ENCODE results near the gene KLRC2.
"Not testable (repeated sequence)": the region's sequence is repeated elsewhere in the genome, so short reads cannot be mapped to it uniquely, and the experiment has no call there.

KLRC2 gene

GRCh38 chr12:10435816-10436215, at the start of gene KLRC2:
TSS of gene KLRC2 (minus strand) at chr12:10436010. CDS start at chr12:10435986, 24 bp downstream.
- not testable (repeated sequence) for DNase-seq (ENCODE audit: low read depth)

GRCh38 chr12:10481901-10482300, 46.1 kb upstream of the KLRC2 start:
- peak; percentile 7 for DNase-seq (ENCODE audit: low read depth)

GRCh38 chr12:10472808-10473207, 37.0 kb upstream of the KLRC2 start:
- DNase-seq (ENCODE audit: low read depth) = not testable (repeated sequence)

- DNase-seq (ENCODE audit: low read depth) = no peak
Measured at GRCh38 chr12:10469701-10470100, 33.9 kb upstream of the KLRC2 start.

DNA sequence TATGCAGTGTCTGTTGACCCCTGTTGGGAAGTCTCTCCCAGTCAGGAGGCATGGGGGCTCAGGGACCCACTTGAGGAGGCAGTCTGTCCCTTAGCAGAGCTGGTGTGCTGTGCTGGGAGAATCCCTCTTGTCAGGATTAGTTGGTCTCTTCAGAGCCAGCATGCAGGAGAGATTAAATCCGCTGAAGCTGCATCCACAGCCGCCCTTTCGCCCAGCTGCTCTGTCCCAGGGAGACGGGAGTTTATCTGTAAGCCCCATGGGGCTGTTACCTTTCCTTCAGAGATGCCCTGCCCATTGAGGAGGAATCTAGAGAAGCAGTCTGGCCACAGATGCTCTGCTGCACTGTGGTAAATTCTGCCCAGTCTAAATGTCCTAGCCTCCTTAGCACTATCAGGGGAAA, 30.5 kb upstream of the KLRC2 start:
- DNase-seq (ENCODE audit: low read depth) = no peak

DNA sequence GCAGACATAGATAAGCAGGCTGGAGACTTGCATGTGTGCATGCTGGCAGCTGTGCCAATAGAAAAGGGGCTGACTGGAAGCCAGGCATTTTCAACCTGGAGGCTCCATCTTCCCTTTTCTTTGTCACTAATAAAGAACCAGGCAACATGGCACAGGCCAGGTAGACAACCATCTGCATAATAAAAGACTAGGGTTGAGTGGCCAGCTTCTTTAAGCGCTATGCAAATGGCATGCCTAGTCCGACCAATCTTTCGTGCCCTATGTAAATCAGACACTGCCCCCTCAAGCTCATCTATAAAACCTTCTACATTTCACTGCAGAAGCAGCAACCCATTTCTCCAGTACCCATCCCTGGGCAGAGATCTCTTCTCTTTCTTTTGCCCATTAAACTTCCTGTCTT, 21.9 kb upstream of the KLRC2 start:
- no peak for DNase-seq (ENCODE audit: low read depth)

DNA sequence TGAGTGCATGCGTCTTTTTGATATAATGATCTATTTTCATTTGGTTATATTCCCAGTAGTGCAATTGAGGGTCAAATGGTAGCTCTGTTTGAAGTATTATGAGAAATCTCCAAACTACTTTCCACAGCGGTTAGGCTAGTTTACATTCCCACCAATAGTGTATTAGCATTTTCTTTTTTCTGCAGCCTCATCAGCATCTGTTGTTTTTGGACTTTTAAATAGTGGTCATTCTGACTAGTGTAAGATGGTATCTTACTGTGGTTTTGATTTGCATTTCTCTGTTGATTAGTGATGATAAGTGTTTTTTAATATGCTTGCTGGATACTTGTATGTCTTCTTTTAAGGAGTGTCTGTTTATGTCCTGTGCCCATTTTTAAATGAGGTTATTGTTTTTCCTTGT, 21.0 kb upstream of the KLRC2 start:
- DNase-seq (ENCODE audit: low read depth) = no peak

- no peak for DNase-seq (ENCODE audit: low read depth)
Measured at GRCh38 chr12:10455766-10456165, 20.0 kb upstream of the KLRC2 start.

- DNase-seq (ENCODE audit: low read depth) = no peak
Measured at GRCh38 chr12:10454531-10454930, 18.7 kb upstream of the KLRC2 start.

GRCh38 chr12:10453156-10453555, 17.3 kb upstream of the KLRC2 start, which contains the start of gene KLRC1:
TSS of gene KLRC1 (minus strand) at chr12:10453377. CDS start at chr12:10451156, 2,221 bp downstream.
- no peak for DNase-seq (ENCODE audit: low read depth)

DNA sequence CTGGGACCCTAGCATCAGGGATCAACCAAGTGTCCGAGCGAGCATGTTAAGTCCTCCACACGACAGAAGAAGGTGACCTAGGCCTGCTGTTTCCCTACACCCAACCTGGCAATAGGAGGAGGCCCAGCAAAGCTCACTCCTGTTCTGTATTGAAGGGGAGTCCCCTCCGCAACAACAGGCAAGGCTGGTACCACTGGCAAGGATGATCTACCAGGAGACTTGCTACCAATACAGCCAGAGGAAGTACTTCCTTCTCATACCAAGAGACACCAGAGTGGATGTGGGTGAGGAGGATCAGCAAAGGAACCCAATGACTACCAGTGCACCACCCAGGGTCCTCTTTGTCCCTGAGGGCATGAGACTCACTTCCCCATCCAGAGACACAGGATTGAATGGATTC, 12.4 kb upstream of the KLRC2 start:
- no peak for DNase-seq (ENCODE audit: low read depth)

DNA sequence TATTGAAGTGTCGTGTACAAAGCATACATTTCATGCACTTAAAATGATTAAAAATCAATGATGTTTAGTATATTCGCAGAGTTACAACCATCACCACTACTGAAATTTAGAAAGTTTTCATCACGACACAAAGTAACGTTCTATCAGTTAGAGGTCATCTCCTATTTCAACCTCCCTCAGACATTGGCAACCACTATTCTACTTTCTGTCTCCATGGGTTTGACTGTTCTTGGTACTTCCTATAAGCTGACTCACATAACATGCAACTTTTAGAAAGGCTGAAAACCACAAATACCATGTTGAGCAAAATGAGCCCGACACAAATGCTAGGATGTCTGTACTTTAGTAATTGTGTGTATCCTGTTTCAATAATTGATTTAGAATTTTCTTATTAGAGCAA, 10.2 kb upstream of the KLRC2 start:
- DNase-seq (ENCODE audit: low read depth) = not testable (repeated sequence)

DNA sequence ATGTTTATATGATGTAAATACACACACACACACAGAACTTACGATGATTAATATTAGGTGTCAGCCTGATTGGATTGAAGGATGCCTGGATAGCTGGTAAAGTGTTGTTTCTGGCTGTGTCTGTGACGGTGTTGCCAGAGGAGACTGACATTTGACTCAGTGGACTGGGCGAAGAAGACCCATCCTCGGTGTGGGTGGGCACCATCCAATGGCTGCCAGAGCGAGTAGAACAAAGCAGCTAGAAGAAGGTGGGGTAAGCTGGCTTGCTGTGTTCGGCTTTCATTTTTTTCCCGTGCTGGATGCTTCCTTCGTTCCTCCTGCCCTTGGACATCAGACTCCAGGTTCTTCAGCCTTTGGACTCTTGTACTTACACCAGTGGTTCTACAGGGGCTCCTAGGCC, 5.3 kb upstream of the KLRC2 start:
- not testable (repeated sequence) for DNase-seq (ENCODE audit: low read depth)

- DNase-seq (ENCODE audit: low read depth) = not testable (repeated sequence)
Measured at GRCh38 chr12:10439608-10440274, 3.9 kb upstream of the KLRC2 start.

DNA sequence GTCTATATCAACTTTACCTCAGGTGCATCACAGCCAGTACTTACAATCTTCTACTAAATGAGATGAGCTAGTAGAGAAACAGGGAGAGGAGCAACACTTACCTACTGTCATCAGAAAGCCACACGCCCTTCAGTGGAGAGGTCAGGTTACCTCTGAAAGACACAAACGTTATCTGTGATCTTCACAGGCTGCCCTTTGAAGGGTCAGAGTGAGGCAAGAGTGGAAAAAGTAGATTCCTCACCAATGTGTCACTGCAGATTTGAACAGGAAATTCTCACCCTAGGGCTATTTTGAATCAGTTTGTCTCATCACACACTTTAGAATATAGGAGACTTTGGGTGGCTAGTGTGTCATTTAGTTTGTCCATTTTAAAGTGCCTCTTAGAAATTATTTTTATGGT, 1.8 kb upstream of the KLRC2 start:
- DNase-seq (ENCODE audit: low read depth) = not testable (repeated sequence)

DNA sequence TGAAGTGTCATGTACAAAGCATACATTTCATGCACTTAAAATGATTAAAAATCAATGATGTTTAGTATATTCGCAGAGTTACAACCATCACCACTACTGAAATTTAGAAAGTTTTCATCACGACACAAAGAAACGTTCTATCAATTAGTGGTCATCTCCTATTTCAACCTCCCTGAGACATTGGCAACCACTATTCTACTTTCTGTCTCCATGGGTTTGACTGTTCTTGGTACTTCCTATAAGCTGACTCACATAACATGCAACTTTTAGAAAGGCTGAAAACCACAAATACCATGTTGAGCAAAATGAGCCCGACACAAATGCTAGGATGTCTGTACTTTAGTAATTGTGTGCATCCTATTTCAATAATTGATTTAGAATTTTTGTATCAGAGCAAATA, 5.2 kb downstream of the KLRC2 start:
- DNase-seq (ENCODE audit: low read depth) = not testable (repeated sequence)

DNA sequence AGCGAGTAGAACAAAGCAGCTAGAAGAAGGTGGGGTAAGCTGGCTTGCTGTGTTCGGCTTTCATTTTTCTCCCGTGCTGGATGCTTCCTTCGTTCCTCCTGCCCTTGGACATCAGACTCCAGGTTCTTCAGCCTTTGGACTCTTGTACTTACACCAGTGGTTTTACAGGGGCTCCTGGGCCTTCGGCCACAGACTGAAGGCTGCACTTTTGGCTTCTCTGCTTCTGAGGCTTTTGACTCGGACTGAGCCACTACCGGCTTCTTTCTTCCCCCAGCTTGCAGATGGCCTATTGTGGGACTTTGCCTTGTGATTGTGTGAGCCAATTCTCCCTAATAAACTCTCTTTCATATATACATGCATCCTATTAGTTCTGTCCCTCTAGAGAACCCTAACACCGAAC, 9.9 kb downstream of the KLRC2 start:
- DNase-seq (ENCODE audit: low read depth) = not testable (repeated sequence)

DNA sequence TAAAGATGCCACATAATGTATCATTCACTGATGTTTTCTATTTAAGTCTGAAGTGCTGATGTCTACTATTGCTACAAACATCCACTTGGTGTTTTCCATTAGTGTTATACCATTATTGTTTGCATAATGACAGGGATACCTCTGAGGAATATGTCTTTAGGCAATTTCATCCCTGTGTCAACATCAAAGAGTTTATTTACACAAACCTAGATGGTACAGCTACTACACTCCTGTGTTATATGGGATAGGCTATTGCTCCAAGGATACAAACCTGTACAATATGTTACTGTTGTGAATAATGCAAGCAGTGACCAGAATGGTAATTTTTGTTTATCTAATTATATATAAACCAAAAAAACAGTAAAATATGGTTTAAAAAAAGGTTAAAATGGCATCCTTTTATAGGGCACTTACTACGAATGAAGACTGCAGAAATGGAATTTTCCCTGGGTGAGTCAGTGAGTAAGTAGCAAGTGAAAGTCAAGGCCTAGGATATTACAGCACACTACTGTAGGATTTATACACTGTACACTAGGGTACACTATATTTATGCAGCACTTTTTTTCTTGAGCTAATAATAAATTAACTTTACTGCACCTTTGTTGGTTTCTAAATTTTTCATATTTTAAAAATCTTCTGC, 11.4 kb downstream of the KLRC2 start:
- DNase-seq (ENCODE audit: low read depth) = not testable (repeated sequence)

- DNase-seq (ENCODE audit: low read depth) = not testable (repeated sequence)
Measured at GRCh38 chr12:10422159-10422558, 13.7 kb downstream of the KLRC2 start.

GRCh38 chr12:10420334-10420733, 15.5 kb downstream of the KLRC2 start, which contains the start of gene KLRC3:
TSS of gene KLRC3 (minus strand) at chr12:10420595. CDS start at chr12:10420550, 45 bp downstream.
- not testable (repeated sequence) for DNase-seq (ENCODE audit: low read depth)

DNA sequence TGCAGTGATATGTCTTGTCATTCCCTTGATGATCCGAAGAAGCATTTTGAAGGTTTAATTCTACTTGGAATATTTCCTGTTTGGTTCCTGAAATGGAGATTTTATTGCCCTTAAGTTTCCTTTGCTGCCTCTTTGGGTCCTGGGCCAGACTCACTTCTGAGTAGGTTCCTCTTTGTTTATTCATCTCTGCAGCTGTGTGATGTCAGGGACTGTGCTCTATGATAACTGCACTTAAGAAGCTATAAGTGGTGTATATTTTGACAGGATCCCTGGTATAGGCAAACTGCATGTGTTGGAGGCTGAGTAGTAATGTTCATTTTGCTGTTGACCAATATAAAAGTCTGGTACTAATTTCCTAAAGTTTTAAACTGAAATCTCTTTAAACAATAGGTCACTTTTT, 26.4 kb downstream of the KLRC2 start, which contains the start of gene KLRC4:
Gene KLRC4, minus strand, starts transcription at position 366 of the 400 bp plus-strand sequence. Its CDS starts 182 bp downstream, at position 184.
- no peak for DNase-seq (ENCODE audit: low read depth)

- no peak for DNase-seq (ENCODE audit: low read depth)
Measured at GRCh38 chr12:10408842-10409241, 27.0 kb downstream of the KLRC2 start.

GRCh38 chr12:10406725-10407124, 29.1 kb downstream of the KLRC2 start:
- no peak for DNase-seq (ENCODE audit: low read depth)
